Measurements from ENCODE around the gene VRK3. TPM values are rescaled to one million over a fixed set of nuclear protein-coding genes. Genes with fewer than 3 reads are reported as not detected.

VRK3 gene
- total RNA-seq, 3 donors from 2014 or later, result 24.2 to 42.0 (median 40.3) TPM

GRCh38 chr19:49933643-49934042 lies 91.5 kb downstream of the VRK3 start:
- Histone ChIP-seq H3K27me3 (no peaks in the 10 kb centered on the region), H3K36me3 (no peaks in the 10 kb centered on the region), H3K4me1 (no peaks in the 10 kb centered on the region), H3K27ac (no peak overlapping the region), H3K4me3 (no peak overlapping the region), H3K9me3 (no peaks in the 10 kb centered on the region)
- intact Hi-C loops (cut with DNase I; ENCODE audit: low total_unique reads), result no loop called here
- no peak for DNase-seq (ENCODE audit: low spot score in 2 of 2)
- TF ChIP-seq, protein P1, sequence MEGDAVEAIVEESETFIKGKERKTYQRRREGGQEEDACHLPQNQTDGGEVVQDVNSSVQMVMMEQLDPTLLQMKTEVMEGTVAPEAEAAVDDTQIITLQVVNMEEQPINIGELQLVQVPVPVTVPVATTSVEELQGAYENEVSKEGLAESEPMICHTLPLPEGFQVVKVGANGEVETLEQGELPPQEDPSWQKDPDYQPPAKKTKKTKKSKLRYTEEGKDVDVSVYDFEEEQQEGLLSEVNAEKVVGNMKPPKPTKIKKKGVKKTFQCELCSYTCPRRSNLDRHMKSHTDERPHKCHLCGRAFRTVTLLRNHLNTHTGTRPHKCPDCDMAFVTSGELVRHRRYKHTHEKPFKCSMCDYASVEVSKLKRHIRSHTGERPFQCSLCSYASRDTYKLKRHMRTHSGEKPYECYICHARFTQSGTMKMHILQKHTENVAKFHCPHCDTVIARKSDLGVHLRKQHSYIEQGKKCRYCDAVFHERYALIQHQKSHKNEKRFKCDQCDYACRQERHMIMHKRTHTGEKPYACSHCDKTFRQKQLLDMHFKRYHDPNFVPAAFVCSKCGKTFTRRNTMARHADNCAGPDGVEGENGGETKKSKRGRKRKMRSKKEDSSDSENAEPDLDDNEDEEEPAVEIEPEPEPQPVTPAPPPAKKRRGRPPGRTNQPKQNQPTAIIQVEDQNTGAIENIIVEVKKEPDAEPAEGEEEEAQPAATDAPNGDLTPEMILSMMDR (IDR thresholded peaks at IDR 0.05), result no peak
- TF ChIP-seq POLR2A (IDR thresholded peaks at IDR 0.05), result no peak
- no peak for TF ChIP-seq POLR2AphosphoS5 (IDR thresholded peaks at IDR 0.05)

DNA sequence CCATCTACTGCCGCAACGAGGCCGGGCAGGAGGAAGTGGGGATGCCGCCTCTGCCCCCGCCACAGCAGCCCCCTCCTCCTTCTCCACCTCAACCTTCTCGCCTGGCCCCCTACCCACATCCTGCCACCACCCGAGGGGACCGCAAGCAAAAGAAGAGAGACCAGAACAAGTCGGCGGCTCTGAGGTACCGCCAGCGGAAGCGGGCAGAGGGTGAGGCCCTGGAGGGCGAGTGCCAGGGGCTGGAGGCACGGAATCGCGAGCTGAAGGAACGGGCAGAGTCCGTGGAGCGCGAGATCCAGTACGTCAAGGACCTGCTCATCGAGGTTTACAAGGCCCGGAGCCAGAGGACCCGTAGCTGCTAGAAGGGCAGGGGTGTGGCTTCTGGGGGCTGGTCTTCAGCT lies 92.4 kb downstream of the VRK3 start:
- Histone ChIP-seq H3K27me3 (no peaks in the 10 kb centered on the region), H3K9me3 (no peaks in the 10 kb centered on the region), H3K27ac (no peak overlapping the region), H3K4me1 (peaks cover 3 to 4% of the 10 kb centered on the region in 2 donors), H3K36me3 (no peaks in the 10 kb centered on the region), H3K4me3 (no peak overlapping the region)
- DNase-seq (ENCODE audit: low spot score in 2 of 2), result no peak
- intact Hi-C loops (cut with DNase I; ENCODE audit: low total_unique reads), result no loop called here
- no peak for TF ChIP-seq POLR2AphosphoS5 (IDR thresholded peaks at IDR 0.05)
- TF ChIP-seq POLR2A (IDR thresholded peaks at IDR 0.05), result no peak
- TF ChIP-seq, protein P1 (IDR thresholded peaks at IDR 0.05), result no peak

- no peak for TF ChIP-seq POLR2AphosphoS5 (IDR thresholded peaks at IDR 0.05)
- TF ChIP-seq POLR2A (IDR thresholded peaks at IDR 0.05), result no peak
- TF ChIP-seq, protein P1 (IDR thresholded peaks at IDR 0.05), result no peak
- no peaks in the 10 kb centered on the region for H3K27me3 ChIP-seq
- no peak for DNase-seq (ENCODE audit: low spot score in 2 of 2)
- H3K4me1 ChIP-seq, result peaks cover 4 to 10% of the 10 kb centered on the region in 2 donors
- no peak overlapping the region for H3K27ac ChIP-seq
- no peaks in the 10 kb centered on the region for H3K9me3 ChIP-seq
- H3K4me3 ChIP-seq, result no peak overlapping the region
- intact Hi-C loops (cut with DNase I; ENCODE audit: low total_unique reads), result no loop called here
- no peaks in the 10 kb centered on the region for H3K36me3 ChIP-seq
Measured at GRCh38 chr19:49932041-49932451, 93.1 kb downstream of the VRK3 start.

- H3K4me3 ChIP-seq, result no peak overlapping the region
- peak overlapping the region in 1 of 2 donors; percentile 97 for H3K27ac ChIP-seq
- DNase-seq (ENCODE audit: low spot score in 2 of 2), result no peak
- intact Hi-C loops (cut with DNase I; ENCODE audit: low total_unique reads), result no loop called here
- no peaks in the 10 kb centered on the region for H3K27me3 ChIP-seq
- TF ChIP-seq POLR2A (IDR thresholded peaks at IDR 0.05), result no peak
- TF ChIP-seq POLR2AphosphoS5 (IDR thresholded peaks at IDR 0.05), result no peak
- TF ChIP-seq, protein P1 (IDR thresholded peaks at IDR 0.05), result no peak
- H3K9me3 ChIP-seq, result no peaks in the 10 kb centered on the region
- no peaks in the 10 kb centered on the region for H3K36me3 ChIP-seq
- peaks cover 4 to 11% of the 10 kb centered on the region in 2 donors for H3K4me1 ChIP-seq
Measured at GRCh38 chr19:49931293-49932040, 93.7 kb downstream of the VRK3 start.

DNA sequence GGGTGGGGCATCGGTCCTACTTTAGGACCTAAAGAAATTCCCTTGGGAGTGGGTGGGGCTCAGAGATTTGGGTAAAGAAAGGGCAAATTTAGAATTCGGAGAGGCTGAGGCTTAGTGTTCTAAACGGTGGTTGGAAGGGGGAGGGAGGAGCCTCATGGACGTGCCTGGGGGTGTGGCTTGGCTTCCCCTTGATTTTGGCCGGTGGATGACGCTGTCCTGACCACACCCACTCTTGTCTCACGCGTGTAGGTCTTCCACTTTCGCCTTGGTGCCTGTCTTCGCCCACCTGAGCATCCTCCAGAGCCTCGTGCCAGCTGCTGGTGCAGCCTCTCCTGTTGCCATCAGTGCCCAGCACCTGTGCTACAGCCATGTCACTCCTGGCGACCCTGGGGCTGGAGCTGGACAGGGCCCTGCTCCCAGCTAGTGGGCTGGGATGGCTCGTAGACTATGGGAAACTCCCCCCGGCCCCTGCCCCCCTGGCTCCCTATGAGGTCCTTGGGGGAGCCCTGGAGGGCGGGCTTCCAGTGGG lies 94.6 kb downstream of the VRK3 start:
- intact Hi-C loops (cut with DNase I; ENCODE audit: low total_unique reads), result loop anchor here (1.0 kb wide), 1 partner anchor 16 kb away; no protein-coding TSS in a partner anchor

More for the DNA sequence above, 94.6 kb downstream of the VRK3 start:
- TF ChIP-seq POLR2A (IDR thresholded peaks at IDR 0.05), result no peak
- TF ChIP-seq POLR2AphosphoS5 (IDR thresholded peaks at IDR 0.05), result no peak
- TF ChIP-seq, protein P1 (IDR thresholded peaks at IDR 0.05), result no peak
- Histone ChIP-seq H3K4me1 (peaks cover 4 to 11% of the 10 kb centered on the region in 2 donors), H3K9me3 (no peaks in the 10 kb centered on the region), H3K27ac (peak overlapping the region; percentile 89 to 97), H3K27me3 (no peaks in the 10 kb centered on the region), H3K36me3 (no peaks in the 10 kb centered on the region), H3K4me3 (peak overlapping the region in 1 of 3 donors; percentile 94)
- DNase-seq (ENCODE audit: low spot score in 2 of 2), result no peak
